Transverse colon (tissue), 3 donors: ENCODE data around the gene MXRA8.

Experiments used
- EP300 ChIP-seq: sonication (generic); formaldehyde crosslinking; IDR thresholded peaks from one replicate; pipeline ENCODE4 v1.6.1; 2017; ENCODE audit warnings: antibody characterized with exemption, low read depth
- POLR2A ChIP-seq: fragments of 450-650 bp; IDR thresholded peaks from one replicate; pipeline ENCODE4 v1.6.1; 2016; ENCODE audit warnings: antibody characterized with exemption, mild to moderate bottlenecking, moderate library complexity
- TF ChIP-seq, protein P1 (sequence below), 5 experiments: fragments of 200-600 bp in 3 of 5; fragments of 450-650 bp in 2 of 5; sonication (generic) in 3 of 5; IDR thresholded peaks; 1 replicate in 2 of 5; 2 replicates in 3 of 5; pipeline ENCODE4 v1.5.1; 2016 to 2017; ENCODE audit warnings: antibody characterized with exemption in 5 of 5, inconsistent platforms in 3 of 5, mild to moderate bottlenecking in 2 of 5, moderate library complexity in 1 of 5

DNA sequence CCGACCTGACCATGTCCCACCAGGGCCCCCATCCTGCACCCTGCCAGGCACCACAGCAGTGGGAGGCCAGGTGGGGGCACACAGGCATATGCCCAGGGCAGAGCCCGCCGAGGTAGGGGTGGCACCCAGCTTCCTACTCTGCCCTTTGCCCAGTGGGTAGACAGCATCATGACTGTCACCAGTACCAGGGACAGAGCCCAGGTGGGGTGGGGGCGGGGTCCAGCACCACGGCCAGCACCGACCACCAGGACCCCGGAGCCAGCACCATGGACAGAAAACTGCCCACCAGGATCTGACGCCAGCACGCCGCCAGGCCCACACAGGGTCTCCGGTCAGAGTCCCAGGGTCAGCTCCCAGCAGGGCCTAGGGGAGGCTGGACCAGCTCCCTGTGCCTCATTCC lies 23.5 kb downstream of the MXRA8 start:
- TF ChIP-seq, protein P1, sequence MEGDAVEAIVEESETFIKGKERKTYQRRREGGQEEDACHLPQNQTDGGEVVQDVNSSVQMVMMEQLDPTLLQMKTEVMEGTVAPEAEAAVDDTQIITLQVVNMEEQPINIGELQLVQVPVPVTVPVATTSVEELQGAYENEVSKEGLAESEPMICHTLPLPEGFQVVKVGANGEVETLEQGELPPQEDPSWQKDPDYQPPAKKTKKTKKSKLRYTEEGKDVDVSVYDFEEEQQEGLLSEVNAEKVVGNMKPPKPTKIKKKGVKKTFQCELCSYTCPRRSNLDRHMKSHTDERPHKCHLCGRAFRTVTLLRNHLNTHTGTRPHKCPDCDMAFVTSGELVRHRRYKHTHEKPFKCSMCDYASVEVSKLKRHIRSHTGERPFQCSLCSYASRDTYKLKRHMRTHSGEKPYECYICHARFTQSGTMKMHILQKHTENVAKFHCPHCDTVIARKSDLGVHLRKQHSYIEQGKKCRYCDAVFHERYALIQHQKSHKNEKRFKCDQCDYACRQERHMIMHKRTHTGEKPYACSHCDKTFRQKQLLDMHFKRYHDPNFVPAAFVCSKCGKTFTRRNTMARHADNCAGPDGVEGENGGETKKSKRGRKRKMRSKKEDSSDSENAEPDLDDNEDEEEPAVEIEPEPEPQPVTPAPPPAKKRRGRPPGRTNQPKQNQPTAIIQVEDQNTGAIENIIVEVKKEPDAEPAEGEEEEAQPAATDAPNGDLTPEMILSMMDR (IDR thresholded peaks at IDR 0.05) = no peak
- TF ChIP-seq POLR2A (no peak), EP300 (no peak)
